ENCODE measurements around the gene CSKMT. TPM values are rescaled to one million over a fixed set of nuclear protein-coding genes. Genes with fewer than 3 reads are reported as not detected.
"Not testable (repeated sequence)": the region's sequence is repeated elsewhere in the genome, so short reads cannot be mapped to it uniquely, and the experiment has no call there.

The CSKMT gene
- total and polyA plus RNA-seq, 5 donors from 2014 or later = 1.9 to 12.3 (median 3.1) TPM

DNA sequence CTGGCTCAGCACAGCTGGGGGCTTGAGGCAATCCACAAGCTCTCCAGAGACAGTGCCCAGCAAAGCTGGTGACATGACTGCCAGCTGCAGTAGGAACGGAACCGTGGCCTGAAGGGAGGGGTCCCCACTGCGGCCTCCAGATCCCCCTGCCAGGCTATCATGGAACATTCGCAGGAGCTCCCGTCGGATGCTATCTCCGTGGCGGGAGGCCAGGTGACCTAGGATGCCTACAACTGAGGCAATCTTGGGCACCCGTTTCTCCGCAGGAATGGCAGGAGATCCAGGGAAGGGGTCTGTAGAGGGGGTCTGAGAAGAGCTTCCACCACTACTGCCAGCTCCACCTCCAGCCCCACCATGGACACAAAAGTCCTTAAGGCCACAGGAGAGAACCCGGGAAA lies 16.1 kb upstream of the CSKMT start:
- DNase-seq (no peak), ATAC-seq (ENCODE audit: low read depth in 2 of 2) (no peak)
- Histone ChIP-seq H3K4me3 (ENCODE audit: low read depth, low read length) (no peak overlapping the region), H3K9me3 (ENCODE audit: control insufficient read depth in 2 of 2, low read length in 2 of 2) (no peaks in the 10 kb centered on the region), H3K36me3 (ENCODE audit: control insufficient read depth, insufficient read depth, low read length) (peaks cover 12% of the 10 kb centered on the region), H3K4me1 (ENCODE audit: control insufficient read depth, insufficient read depth, low read length, poor library complexity, severe bottlenecking) (peaks cover 48% of the 10 kb centered on the region), H3K27ac (ENCODE audit: insufficient read depth, low read length, poor library complexity, severe bottlenecking) (no peak overlapping the region), H3K27me3 (ENCODE audit: control insufficient read depth, insufficient read depth, low read length) (no peaks in the 10 kb centered on the region)
- H3K27ac Mint-ChIP-seq = no peak overlapping the region
- H3K4me1 Mint-ChIP-seq = peaks cover 6 to 55% (median 24%) of the 10 kb centered on the region in 4 donors
- H3K36me3 Mint-ChIP-seq = no peaks in the 10 kb centered on the region
- H3K9me3 Mint-ChIP-seq = no peaks in the 10 kb centered on the region
- peaks cover 5% of the 10 kb centered on the region for H3K27me3 Mint-ChIP-seq
- H3K4me3 Mint-ChIP-seq = peak overlapping the region in 1 of 4 donors; percentile 43

- H3K27me3 Mint-ChIP-seq = peaks cover 5% of the 10 kb centered on the region
- H3K36me3 ChIP-seq (ENCODE audit: control insufficient read depth, insufficient read depth, low read length) = peaks cover 12% of the 10 kb centered on the region
- H3K9me3 ChIP-seq (ENCODE audit: control insufficient read depth in 2 of 2, low read length in 2 of 2) = no peaks in the 10 kb centered on the region
- no peak for DNase-seq
- no peak for ATAC-seq (ENCODE audit: low read depth in 2 of 2)
- H3K4me3 Mint-ChIP-seq = peak overlapping the region in 1 of 4 donors; percentile 21
- H3K36me3 Mint-ChIP-seq = no peaks in the 10 kb centered on the region
- H3K27ac ChIP-seq (ENCODE audit: insufficient read depth, low read length, poor library complexity, severe bottlenecking) = no peak overlapping the region
- H3K9me3 Mint-ChIP-seq = no peaks in the 10 kb centered on the region
- H3K4me1 Mint-ChIP-seq = peaks cover 6 to 53% (median 24%) of the 10 kb centered on the region in 4 donors
- no peak overlapping the region for H3K27ac Mint-ChIP-seq
- H3K4me3 ChIP-seq (ENCODE audit: low read depth, low read length) = no peak overlapping the region
- peaks cover 46% of the 10 kb centered on the region for H3K4me1 ChIP-seq (ENCODE audit: control insufficient read depth, insufficient read depth, low read length, poor library complexity, severe bottlenecking)
- H3K27me3 ChIP-seq (ENCODE audit: control insufficient read depth, insufficient read depth, low read length) = no peaks in the 10 kb centered on the region
Measured at GRCh38 chr11:62649486-62649885, 15.6 kb upstream of the CSKMT start.

- Mint-ChIP-seq H3K27ac (peak overlapping the region in 1 of 3 donors; percentile 58), H3K4me3 (peak overlapping the region in 1 of 4 donors; percentile 8), H3K4me1 (peaks cover 6 to 46% (median 24%) of the 10 kb centered on the region in 4 donors)
- Histone ChIP-seq H3K36me3 (ENCODE audit: control insufficient read depth, insufficient read depth, low read length) (peaks cover 12% of the 10 kb centered on the region), H3K4me1 (ENCODE audit: control insufficient read depth, insufficient read depth, low read length, poor library complexity, severe bottlenecking) (peaks cover 38% of the 10 kb centered on the region)
- not testable (repeated sequence) for H3K27ac ChIP-seq (ENCODE audit: insufficient read depth, low read length, poor library complexity, severe bottlenecking); DNase-seq; H3K27me3 ChIP-seq (ENCODE audit: control insufficient read depth, insufficient read depth, low read length); H3K9me3 ChIP-seq (ENCODE audit: control insufficient read depth in 2 of 2, low read length in 2 of 2); H3K4me3 ChIP-seq (ENCODE audit: low read depth, low read length); ATAC-seq (ENCODE audit: low read depth in 2 of 2); H3K36me3 Mint-ChIP-seq; H3K27me3 Mint-ChIP-seq; H3K9me3 Mint-ChIP-seq
Measured at GRCh38 chr11:62650283-62650682, 14.8 kb upstream of the CSKMT start.

DNA sequence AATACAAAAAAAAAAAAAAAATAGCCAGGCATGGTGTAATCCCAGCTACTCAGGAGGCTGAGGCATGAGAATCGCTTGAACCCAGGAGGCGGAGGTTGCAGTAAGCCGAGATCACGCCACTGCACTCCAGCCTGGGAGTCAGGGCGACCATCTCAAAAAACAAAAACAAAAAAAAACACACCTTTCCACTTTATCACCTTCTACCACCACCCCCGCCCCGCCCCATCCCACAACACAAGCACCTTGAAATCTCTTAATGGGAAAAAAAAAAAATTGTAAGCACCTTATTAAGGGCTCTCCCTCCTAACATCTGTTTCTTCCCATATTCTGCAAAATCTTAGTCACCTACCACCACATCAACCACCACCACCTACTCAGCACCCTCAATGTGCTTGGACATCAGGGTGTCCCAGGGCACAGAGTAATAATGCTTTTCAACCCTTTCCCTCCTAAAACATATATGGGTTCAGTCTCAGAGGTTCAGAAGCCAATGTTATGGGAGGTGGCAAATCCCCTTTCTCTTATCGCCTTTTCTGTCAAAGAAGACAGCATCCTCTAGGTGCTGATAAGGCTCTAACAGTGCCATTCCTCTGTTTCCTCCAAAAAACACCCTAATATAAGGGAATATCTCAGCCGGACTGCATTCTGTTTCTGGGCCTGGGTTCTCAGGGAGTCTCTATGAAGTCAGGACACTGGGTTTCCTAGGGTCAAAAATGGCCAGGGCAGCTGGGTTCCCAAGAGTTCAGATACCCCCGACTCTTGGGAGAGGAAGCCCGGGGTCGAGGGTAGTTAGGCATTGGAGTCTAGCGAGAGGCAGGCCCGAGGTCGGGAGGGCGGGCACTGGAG lies 12.7 kb upstream of the CSKMT start:
- peaks cover 6 to 32% (median 18%) of the 10 kb centered on the region in 4 donors for H3K4me1 Mint-ChIP-seq
- H3K9me3 Mint-ChIP-seq = no peaks in the 10 kb centered on the region
- H3K4me3 Mint-ChIP-seq = peak overlapping the region; percentile 91 to 97 (median 93)
- no peaks in the 10 kb centered on the region for H3K27me3 ChIP-seq (ENCODE audit: control insufficient read depth, insufficient read depth, low read length)
- H3K4me3 ChIP-seq (ENCODE audit: low read depth, low read length) = peak overlapping the region; percentile 94
- peak overlapping the region; percentile 89 for H3K27ac ChIP-seq (ENCODE audit: insufficient read depth, low read length, poor library complexity, severe bottlenecking)
- ATAC-seq (ENCODE audit: low read depth in 2 of 2) (no peak), DNase-seq (peak in 2 of 3 donors; percentile 28 to 29)
- H3K36me3 Mint-ChIP-seq = no peaks in the 10 kb centered on the region
- H3K27ac Mint-ChIP-seq = peak overlapping the region; percentile 91 to 92 (median 91)
- H3K27me3 Mint-ChIP-seq = peaks cover 5% of the 10 kb centered on the region
- H3K9me3 ChIP-seq (ENCODE audit: control insufficient read depth in 2 of 2, low read length in 2 of 2) = no peaks in the 10 kb centered on the region
- H3K4me1 ChIP-seq (ENCODE audit: control insufficient read depth, insufficient read depth, low read length, poor library complexity, severe bottlenecking) = peaks cover 24% of the 10 kb centered on the region
- H3K36me3 ChIP-seq (ENCODE audit: control insufficient read depth, insufficient read depth, low read length) = peaks cover 12% of the 10 kb centered on the region

- no peaks in the 10 kb centered on the region for H3K9me3 Mint-ChIP-seq
- H3K27ac Mint-ChIP-seq = peak overlapping the region; percentile 48 to 91 (median 75)
- peaks cover 6 to 32% (median 18%) of the 10 kb centered on the region in 4 donors for H3K4me1 Mint-ChIP-seq
- Histone ChIP-seq H3K4me1 (ENCODE audit: control insufficient read depth, insufficient read depth, low read length, poor library complexity, severe bottlenecking) (peaks cover 24% of the 10 kb centered on the region), H3K36me3 (ENCODE audit: control insufficient read depth, insufficient read depth, low read length) (peaks cover 4% of the 10 kb centered on the region), H3K27me3 (ENCODE audit: control insufficient read depth, insufficient read depth, low read length) (no peaks in the 10 kb centered on the region), H3K4me3 (ENCODE audit: low read depth, low read length) (no peak overlapping the region), H3K27ac (ENCODE audit: insufficient read depth, low read length, poor library complexity, severe bottlenecking) (no peak overlapping the region), H3K9me3 (ENCODE audit: control insufficient read depth in 2 of 2, low read length in 2 of 2) (no peaks in the 10 kb centered on the region)
- peak overlapping the region in 3 of 4 donors; percentile 70 to 90 (median 75) for H3K4me3 Mint-ChIP-seq
- H3K27me3 Mint-ChIP-seq = peaks cover 5% of the 10 kb centered on the region
- ATAC-seq (ENCODE audit: low read depth in 2 of 2) (no peak), DNase-seq (no peak)
- no peaks in the 10 kb centered on the region for H3K36me3 Mint-ChIP-seq
Measured at GRCh38 chr11:62654297-62654696, 10.8 kb upstream of the CSKMT start.

DNA sequence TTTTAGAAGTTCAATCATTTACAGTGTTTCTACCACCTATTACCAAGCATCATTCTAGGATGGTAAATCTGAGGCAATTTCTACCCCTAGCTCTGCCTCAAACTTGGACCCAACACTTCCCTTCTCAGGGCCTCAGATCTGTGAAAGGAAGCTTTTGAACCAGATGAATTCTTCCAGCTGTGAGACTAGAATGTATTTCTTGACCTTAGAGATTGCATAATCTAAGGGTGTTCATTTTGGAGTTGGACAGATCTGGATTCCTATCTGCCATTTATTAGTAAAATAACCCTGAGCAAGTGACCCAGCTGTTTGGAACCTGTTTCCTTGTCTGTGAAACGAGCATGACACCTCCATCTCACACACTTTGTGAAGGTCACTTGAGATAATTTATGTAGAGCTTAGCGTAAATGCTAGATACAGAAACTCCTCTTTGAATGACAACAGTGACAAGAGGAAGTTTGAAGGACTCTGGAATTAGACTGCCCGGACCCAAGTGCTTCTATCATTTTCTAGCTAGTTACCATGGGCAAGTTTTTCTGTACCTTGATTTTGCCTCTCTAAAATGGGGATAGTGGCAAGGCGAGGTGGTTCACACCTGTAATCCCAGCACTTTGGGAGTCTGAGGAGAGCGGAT lies 8.2 kb upstream of the CSKMT start:
- Histone ChIP-seq H3K9me3 (ENCODE audit: control insufficient read depth in 2 of 2, low read length in 2 of 2) (no peaks in the 10 kb centered on the region), H3K27ac (ENCODE audit: insufficient read depth, low read length, poor library complexity, severe bottlenecking) (no peak overlapping the region), H3K4me3 (ENCODE audit: low read depth, low read length) (no peak overlapping the region), H3K4me1 (ENCODE audit: control insufficient read depth, insufficient read depth, low read length, poor library complexity, severe bottlenecking) (peaks cover 17% of the 10 kb centered on the region), H3K27me3 (ENCODE audit: control insufficient read depth, insufficient read depth, low read length) (no peaks in the 10 kb centered on the region), H3K36me3 (ENCODE audit: control insufficient read depth, insufficient read depth, low read length) (no peaks in the 10 kb centered on the region)
- no peak for ATAC-seq (ENCODE audit: low read depth in 2 of 2)
- Mint-ChIP-seq H3K4me3 (peak overlapping the region in 1 of 4 donors; percentile 43), H3K9me3 (no peaks in the 10 kb centered on the region), H3K4me1 (peaks cover 6 to 19% (median 10%) of the 10 kb centered on the region in 4 donors), H3K27ac (no peak overlapping the region), H3K27me3 (peaks cover 5% of the 10 kb centered on the region), H3K36me3 (no peaks in the 10 kb centered on the region)
- no peak for DNase-seq

DNA sequence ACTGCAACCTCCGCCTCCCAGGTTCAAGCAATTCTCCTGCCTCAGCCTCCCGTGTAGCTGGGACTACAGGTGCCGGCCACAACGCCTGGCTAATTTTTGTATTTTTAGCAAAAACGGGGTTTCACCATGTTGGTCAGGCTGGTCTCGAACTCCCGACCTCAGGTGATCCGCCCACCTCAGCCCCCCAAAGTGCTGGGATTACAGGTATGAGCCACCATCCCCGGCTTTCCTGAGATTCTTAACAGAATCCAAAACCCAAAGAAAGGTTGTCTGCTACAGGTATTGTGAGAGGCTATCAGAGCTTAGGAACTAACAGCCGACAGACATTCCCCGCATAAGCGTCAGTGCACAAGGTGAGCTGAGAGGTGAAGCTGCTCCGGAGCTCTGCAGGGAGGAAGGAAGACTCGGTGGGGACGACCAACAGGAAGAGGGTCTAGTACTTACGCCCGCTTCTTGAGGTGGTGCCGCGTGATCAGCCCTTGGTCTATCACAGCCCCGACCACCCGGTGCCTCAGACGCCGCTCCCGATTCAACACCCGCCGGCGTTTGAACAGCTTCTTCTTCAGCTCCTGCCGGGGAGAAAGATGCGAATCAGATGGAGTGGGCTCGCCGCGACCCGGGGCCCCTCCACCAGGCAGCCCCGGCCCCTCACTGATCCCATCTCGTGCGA lies 572 bp upstream of the CSKMT start:
- peak overlapping the region; percentile 93 for H3K4me3 ChIP-seq (ENCODE audit: low read depth, low read length)
- Mint-ChIP-seq H3K9me3 (no peaks in the 10 kb centered on the region), H3K27ac (peak overlapping the region; percentile 91 to 97 (median 93)), H3K4me3 (peak overlapping the region; percentile 96 to 100 (median 97)), H3K36me3 (peaks cover 7% of the 10 kb centered on the region), H3K4me1 (peaks cover 0 to 55% (median 27%) of the 10 kb centered on the region in 4 donors), H3K27me3 (peaks cover 4% of the 10 kb centered on the region)
- no peaks in the 10 kb centered on the region for H3K27me3 ChIP-seq (ENCODE audit: control insufficient read depth, insufficient read depth, low read length)
- ATAC-seq (ENCODE audit: low read depth in 2 of 2) = peak; percentile 45 to 57
- H3K9me3 ChIP-seq (ENCODE audit: control insufficient read depth in 2 of 2, low read length in 2 of 2) = no peaks in the 10 kb centered on the region
- peaks cover 17% of the 10 kb centered on the region for H3K36me3 ChIP-seq (ENCODE audit: control insufficient read depth, insufficient read depth, low read length)
- H3K4me1 ChIP-seq (ENCODE audit: control insufficient read depth, insufficient read depth, low read length, poor library complexity, severe bottlenecking) = peaks cover 41% of the 10 kb centered on the region
- H3K27ac ChIP-seq (ENCODE audit: insufficient read depth, low read length, poor library complexity, severe bottlenecking) = peak overlapping the region; percentile 89
- DNase-seq = peak in 2 of 3 donors; percentile 48 to 83

Data from CD4-positive, CD25-positive, alpha-beta regulatory T cell (primary cell).